GM19324 (cell line): ENCODE results near the gene TBC1D19.
A peak's percentile ranks its signal among the peaks of the same experiment; 100 is the strongest.
"Not testable (repeated sequence)": the region's sequence is repeated elsewhere in the genome, so short reads cannot be mapped to it uniquely, and the experiment has no call there.

Source experiments
- ATAC-seq: cut with Tn5 transposase; IDR thresholded peaks from one replicate; pipeline ENCODE4 v1.9.1; 2021; ENCODE audit warnings: mild to moderate bottlenecking, moderate library complexity; ENCODE audit not compliant: unreplicated experiment, low FRiP score

The TBC1D19 gene

GRCh38 chr4:26670903-26671537 is 87.1 kb downstream of the TBC1D19 start:
- no peak for ATAC-seq

GRCh38 chr4:26679040-26679695 is 95.3 kb downstream of the TBC1D19 start:
- not testable (repeated sequence) for ATAC-seq

GRCh38 chr4:26682436-26682835 is 98.6 kb downstream of the TBC1D19 start:
- no peak for ATAC-seq

- ATAC-seq: no peak
These were observed 101.4 kb downstream of the TBC1D19 start for GRCh38 chr4:26685250-26685649.

- ATAC-seq: no peak
These were observed 103.8 kb downstream of the TBC1D19 start for GRCh38 chr4:26687728-26688127.

- no peak for ATAC-seq
These were observed 106.6 kb downstream of the TBC1D19 start for GRCh38 chr4:26690506-26690905.

GRCh38 chr4:26692014-26692726 is 108.3 kb downstream of the TBC1D19 start:
- ATAC-seq: no peak

GRCh38 chr4:26694131-26694530 is 110.2 kb downstream of the TBC1D19 start:
- not testable (repeated sequence) for ATAC-seq

- ATAC-seq: no peak
These were observed 116.2 kb downstream of the TBC1D19 start for GRCh38 chr4:26700110-26700509.

- ATAC-seq: no peak
These were observed 117.2 kb downstream of the TBC1D19 start for GRCh38 chr4:26701095-26701494.

GRCh38 chr4:26701786-26702227 is 117.9 kb downstream of the TBC1D19 start:
- no peak for ATAC-seq

GRCh38 chr4:26707342-26707741 is 123.5 kb downstream of the TBC1D19 start:
- ATAC-seq: no peak

- no peak for ATAC-seq
These were observed 125.4 kb downstream of the TBC1D19 start for GRCh38 chr4:26709246-26709645.

GRCh38 chr4:26713563-26714151 is 129.8 kb downstream of the TBC1D19 start:
- no peak for ATAC-seq

- ATAC-seq: no peak
These were observed 131.9 kb downstream of the TBC1D19 start for GRCh38 chr4:26715636-26716242.

GRCh38 chr4:26717332-26717731 is 133.4 kb downstream of the TBC1D19 start:
- no peak for ATAC-seq

- no peak for ATAC-seq
These were observed 136.2 kb downstream of the TBC1D19 start for GRCh38 chr4:26719954-26720552.

GRCh38 chr4:26721685-26722084 is 137.8 kb downstream of the TBC1D19 start:
- no peak for ATAC-seq

GRCh38 chr4:26723216-26723615 is 139.3 kb downstream of the TBC1D19 start:
- ATAC-seq: peak; percentile 96

GRCh38 chr4:26724534-26724933 is 140.7 kb downstream of the TBC1D19 start:
- ATAC-seq: no peak
